ENCODE results near the gene JAZF1. TPM values are rescaled to one million over a fixed set of nuclear protein-coding genes. Genes with fewer than 3 reads are reported as not detected.

The JAZF1 gene
- total RNA-seq, 1 experiment from 2014 or later, result 9.1 TPM

GRCh38 chr7:28003408-28003807 is 177.2 kb downstream of the JAZF1 start:
- H3K4me1 Mint-ChIP-seq, result peaks cover 0 to 2% of the 10 kb centered on the region in 2 experiments; a peak in 1 of 4 replicates
- Histone ChIP-seq H3K4ac (ENCODE audit: low read depth, low read length) (no peak overlapping the region), H2BK15ac (ENCODE audit: low read depth, low read length) (no peak overlapping the region), H3K9me3 (ENCODE audit: control insufficient read depth, low read depth, low read length) (no peaks in the 10 kb centered on the region), H2BK5ac (ENCODE audit: insufficient read length, low read length) (no peak overlapping the region), H2AFZ (ENCODE audit: low read length) (no peak overlapping the region), H2BK12ac (ENCODE audit: insufficient read length, low read depth, low read length) (no peak overlapping the region), H3K79me2 (ENCODE audit: insufficient read depth, low read length) (no peaks in the 10 kb centered on the region), H3K23me2 (ENCODE audit: insufficient read length, low read depth, low read length, poor library complexity, severe bottlenecking) (no peaks in the 10 kb centered on the region), H3K4me1 (ENCODE audit: insufficient read depth, low read length) (no peaks in the 10 kb centered on the region), H3K4me2 (ENCODE audit: insufficient read depth, insufficient read length, low read length) (no peak overlapping the region), H3K18ac (ENCODE audit: insufficient read length, low read depth, low read length) (no peak overlapping the region), H4K20me1 (ENCODE audit: control insufficient read depth, insufficient read depth, insufficient read length) (no peaks in the 10 kb centered on the region), H3K27me3 (ENCODE audit: insufficient read depth, low read length) (no peaks in the 10 kb centered on the region), H4K8ac (replicated peaks; ENCODE audit: insufficient read length, low read depth, low read length) (no peak overlapping the region), H2BK120ac (ENCODE audit: low read depth, low read length, poor library complexity, severe bottlenecking) (no peak overlapping the region), H3K56ac (ENCODE audit: insufficient read length, low read depth, low read length) (no peak overlapping the region), H2AK5ac (ENCODE audit: insufficient read length, low read length) (no peak overlapping the region), H3K9ac (ENCODE audit: extremely low read depth, insufficient read length, low read length) (no peak overlapping the region), H4K5ac (ENCODE audit: insufficient read length, low read depth, low read length) (no peak overlapping the region), H2BK20ac (ENCODE audit: low read depth, low read length, poor library complexity, severe bottlenecking) (no peak overlapping the region), H4K91ac (ENCODE audit: insufficient read length, low read depth, low read length) (no peak overlapping the region), H3K27ac (ENCODE audit: insufficient read length, low read depth, low read length) (no peak overlapping the region), H3T11ph (ENCODE audit: low read length) (no peak overlapping the region), H3K14ac (ENCODE audit: insufficient read depth, low read length) (no peak overlapping the region), H3K23ac (ENCODE audit: insufficient read length, low read depth, low read length) (no peak overlapping the region), H3K79me1 (ENCODE audit: insufficient read depth, low read depth, low read length, poor library complexity, severe bottlenecking) (peaks cover 2% of the 10 kb centered on the region)
- no peaks in the 10 kb centered on the region for H3K27me3 Mint-ChIP-seq (ENCODE audit: low read depth)
- no peaks in the 10 kb centered on the region for H3K9me3 Mint-ChIP-seq
- no peak for DNase-seq
- no CpG with 5 or more reads among the region's 2 CpGs for WGBS (ENCODE audit: extremely low coverage, insufficient read length, low lambda C conversion rate)
- no peaks in the 10 kb centered on the region for H3K36me3 Mint-ChIP-seq (ENCODE audit: insufficient read depth in 1 of 3, low read depth in 3 of 3)
- H3K4me3 Mint-ChIP-seq, result no peak overlapping the region
- TF ChIP-seq, protein P1, sequence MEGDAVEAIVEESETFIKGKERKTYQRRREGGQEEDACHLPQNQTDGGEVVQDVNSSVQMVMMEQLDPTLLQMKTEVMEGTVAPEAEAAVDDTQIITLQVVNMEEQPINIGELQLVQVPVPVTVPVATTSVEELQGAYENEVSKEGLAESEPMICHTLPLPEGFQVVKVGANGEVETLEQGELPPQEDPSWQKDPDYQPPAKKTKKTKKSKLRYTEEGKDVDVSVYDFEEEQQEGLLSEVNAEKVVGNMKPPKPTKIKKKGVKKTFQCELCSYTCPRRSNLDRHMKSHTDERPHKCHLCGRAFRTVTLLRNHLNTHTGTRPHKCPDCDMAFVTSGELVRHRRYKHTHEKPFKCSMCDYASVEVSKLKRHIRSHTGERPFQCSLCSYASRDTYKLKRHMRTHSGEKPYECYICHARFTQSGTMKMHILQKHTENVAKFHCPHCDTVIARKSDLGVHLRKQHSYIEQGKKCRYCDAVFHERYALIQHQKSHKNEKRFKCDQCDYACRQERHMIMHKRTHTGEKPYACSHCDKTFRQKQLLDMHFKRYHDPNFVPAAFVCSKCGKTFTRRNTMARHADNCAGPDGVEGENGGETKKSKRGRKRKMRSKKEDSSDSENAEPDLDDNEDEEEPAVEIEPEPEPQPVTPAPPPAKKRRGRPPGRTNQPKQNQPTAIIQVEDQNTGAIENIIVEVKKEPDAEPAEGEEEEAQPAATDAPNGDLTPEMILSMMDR (conservative IDR thresholded peaks at IDR 0.05), result no peak
- no peak overlapping the region for H3K27ac Mint-ChIP-seq
